ENCODE data around the gene EPB41. TPM values are rescaled to one million over a fixed set of nuclear protein-coding genes. Genes with fewer than 3 reads are reported as not detected.
"Not testable (repeated sequence)": the region's sequence is repeated elsewhere in the genome, so short reads cannot be mapped to it uniquely, and the experiment has no call there.

EPB41 gene
- total RNA-seq, 1 donor from 2014 or later: 9.7 TPM

GRCh38 chr1:29029667-29030066, 115.3 kb downstream of the EPB41 start:
- DNase-seq (ENCODE audit: extremely low spot score, unreplicated experiment): no peak
- Mint-ChIP-seq H3K27me3 (ENCODE audit: unreplicated experiment) (no peaks in the 10 kb centered on the region), H3K4me3 (ENCODE audit: unreplicated experiment) (no peak overlapping the region), H3K4me1 (ENCODE audit: unreplicated experiment) (no peaks in the 10 kb centered on the region), H3K36me3 (ENCODE audit: unreplicated experiment) (no peaks in the 10 kb centered on the region), H3K9me3 (ENCODE audit: unreplicated experiment) (no peaks in the 10 kb centered on the region), H3K27ac (ENCODE audit: unreplicated experiment) (no peak overlapping the region)
- no peak for TF ChIP-seq CTCF (IDR thresholded peaks at IDR 0.05)

DNA sequence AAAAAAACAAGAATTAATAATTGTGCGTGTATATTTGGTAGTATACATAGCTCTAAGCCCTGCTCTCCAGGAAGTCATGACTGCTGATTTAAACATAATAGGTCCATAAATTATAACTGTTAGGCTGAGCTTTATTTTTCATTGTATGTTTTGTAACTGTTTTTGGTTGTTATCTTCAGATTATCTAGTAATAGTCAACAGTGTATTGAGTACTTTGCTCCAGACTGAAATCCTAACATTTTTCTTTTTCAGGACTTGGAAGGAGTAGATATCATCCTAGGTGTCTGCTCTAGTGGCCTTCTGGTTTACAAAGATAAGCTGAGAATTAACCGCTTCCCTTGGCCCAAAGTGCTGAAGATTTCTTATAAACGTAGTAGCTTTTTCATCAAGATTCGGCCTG, 118.5 kb downstream of the EPB41 start:
- TF ChIP-seq CTCF (IDR thresholded peaks at IDR 0.05): no peak
- H3K4me3 Mint-ChIP-seq (ENCODE audit: unreplicated experiment): no peak overlapping the region

GRCh38 chr1:29033829-29034466, 119.6 kb downstream of the EPB41 start:
- H3K9me3 Mint-ChIP-seq (ENCODE audit: unreplicated experiment): no peaks in the 10 kb centered on the region
- H3K4me3 Mint-ChIP-seq (ENCODE audit: unreplicated experiment): no peak overlapping the region
- no peak overlapping the region for H3K27ac Mint-ChIP-seq (ENCODE audit: unreplicated experiment)
- no peaks in the 10 kb centered on the region for H3K4me1 Mint-ChIP-seq (ENCODE audit: unreplicated experiment)
- no peaks in the 10 kb centered on the region for H3K27me3 Mint-ChIP-seq (ENCODE audit: unreplicated experiment)
- peak; percentile 78 for TF ChIP-seq CTCF (IDR thresholded peaks at IDR 0.05)
- H3K36me3 Mint-ChIP-seq (ENCODE audit: unreplicated experiment): no peaks in the 10 kb centered on the region
- DNase-seq (ENCODE audit: extremely low spot score, unreplicated experiment): no peak

More for the DNA sequence above, 118.5 kb downstream of the EPB41 start:
- Mint-ChIP-seq H3K4me1 (ENCODE audit: unreplicated experiment) (no peaks in the 10 kb centered on the region), H3K36me3 (ENCODE audit: unreplicated experiment) (no peaks in the 10 kb centered on the region), H3K27me3 (ENCODE audit: unreplicated experiment) (no peaks in the 10 kb centered on the region), H3K9me3 (ENCODE audit: unreplicated experiment) (no peaks in the 10 kb centered on the region), H3K27ac (ENCODE audit: unreplicated experiment) (no peak overlapping the region)
- no peak for DNase-seq (ENCODE audit: extremely low spot score, unreplicated experiment)

DNA sequence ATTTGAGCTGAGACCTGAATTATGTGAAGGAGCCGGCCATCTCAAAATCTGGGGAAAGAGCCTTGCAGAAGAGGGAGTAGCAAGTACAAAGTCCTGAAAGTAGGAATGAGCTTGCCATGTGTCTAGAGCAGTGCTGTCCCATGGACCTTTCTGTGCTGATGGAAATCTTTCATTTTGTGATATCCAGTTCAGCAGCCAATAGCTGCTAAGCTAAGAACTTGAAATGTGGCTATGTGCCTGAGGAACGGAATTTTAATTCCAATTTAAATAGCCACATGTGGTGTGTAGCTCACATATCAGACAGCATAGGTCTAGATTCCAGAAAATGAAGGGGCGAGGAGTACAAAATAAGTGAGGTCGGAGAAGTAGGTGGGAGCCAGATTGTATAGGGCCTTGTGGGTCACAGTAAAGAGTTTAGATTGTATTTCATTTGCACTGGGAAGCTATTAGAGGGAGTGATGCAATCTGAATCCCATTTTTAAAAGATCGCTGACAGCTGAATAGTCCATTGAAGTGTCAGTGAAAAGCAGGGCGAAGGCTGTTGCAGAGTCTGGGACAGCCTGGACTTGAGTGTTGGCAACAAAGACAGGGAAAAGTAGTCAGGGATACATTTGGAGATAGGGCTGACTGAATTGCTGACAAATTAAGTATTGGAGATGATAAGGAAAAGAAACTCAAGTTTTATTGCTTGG, 129.1 kb downstream of the EPB41 start:
- Mint-ChIP-seq H3K4me3 (ENCODE audit: unreplicated experiment) (no peak overlapping the region), H3K27me3 (ENCODE audit: unreplicated experiment) (no peaks in the 10 kb centered on the region), H3K27ac (ENCODE audit: unreplicated experiment) (no peak overlapping the region), H3K4me1 (ENCODE audit: unreplicated experiment) (peaks cover 4% of the 10 kb centered on the region), H3K9me3 (ENCODE audit: unreplicated experiment) (no peaks in the 10 kb centered on the region), H3K36me3 (ENCODE audit: unreplicated experiment) (no peaks in the 10 kb centered on the region)
- DNase-seq (ENCODE audit: extremely low spot score, unreplicated experiment): no peak
- no peak for TF ChIP-seq CTCF (IDR thresholded peaks at IDR 0.05)

- H3K27me3 Mint-ChIP-seq (ENCODE audit: unreplicated experiment): no peaks in the 10 kb centered on the region
- no peak for DNase-seq (ENCODE audit: extremely low spot score, unreplicated experiment)
- no peaks in the 10 kb centered on the region for H3K9me3 Mint-ChIP-seq (ENCODE audit: unreplicated experiment)
- no peak overlapping the region for H3K4me3 Mint-ChIP-seq (ENCODE audit: unreplicated experiment)
- peaks cover 4% of the 10 kb centered on the region for H3K4me1 Mint-ChIP-seq (ENCODE audit: unreplicated experiment)
- no peak for TF ChIP-seq CTCF (IDR thresholded peaks at IDR 0.05)
- no peak overlapping the region for H3K27ac Mint-ChIP-seq (ENCODE audit: unreplicated experiment)
- H3K36me3 Mint-ChIP-seq (ENCODE audit: unreplicated experiment): no peaks in the 10 kb centered on the region
Measured at GRCh38 chr1:29044010-29044409, 129.6 kb downstream of the EPB41 start.

DNA sequence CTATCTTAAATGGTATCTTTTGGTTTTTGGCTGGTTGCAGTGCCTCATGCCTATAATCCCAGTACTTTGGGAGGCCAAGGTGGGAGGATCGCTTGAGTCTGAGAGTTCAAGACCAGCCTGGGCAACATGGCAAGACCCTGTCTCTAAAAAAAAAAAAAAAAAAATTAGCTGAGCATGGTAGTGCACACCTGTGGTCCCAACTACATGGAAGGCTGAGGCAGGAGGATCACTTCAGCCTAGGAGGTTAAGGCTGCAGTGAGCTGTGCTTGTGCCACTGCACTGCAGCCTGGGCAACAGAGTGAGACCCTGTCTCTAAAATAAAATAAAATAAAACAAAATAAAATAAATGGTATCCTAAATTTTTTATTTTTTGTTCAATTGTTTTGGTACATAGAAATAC, 131.3 kb downstream of the EPB41 start:
- not testable (repeated sequence) for H3K36me3 Mint-ChIP-seq (ENCODE audit: unreplicated experiment); H3K4me1 Mint-ChIP-seq (ENCODE audit: unreplicated experiment); H3K9me3 Mint-ChIP-seq (ENCODE audit: unreplicated experiment); H3K27ac Mint-ChIP-seq (ENCODE audit: unreplicated experiment); DNase-seq (ENCODE audit: extremely low spot score, unreplicated experiment); H3K4me3 Mint-ChIP-seq (ENCODE audit: unreplicated experiment); H3K27me3 Mint-ChIP-seq (ENCODE audit: unreplicated experiment)

Measured in osteocyte (in vitro differentiated cells).